HepG2 (cell line): ENCODE results near the gene TNP2. TPM values are rescaled to one million over a fixed set of nuclear protein-coding genes. Genes with fewer than 3 reads are reported as not detected.

Experiments
- FOXK2 ChIP-seq: fragments of 450-650 bp; IDR thresholded peaks from 2 replicates; pipeline ENCODE4 v1.6.1; 2016
- GATAD1 ChIP-seq: IDR thresholded peaks from 2 replicates; pipeline ENCODE4 v1.6.1; 2016; ENCODE audit warnings: missing genetic modification reagents, missing compliant biosample characterization
- HNRNPK ChIP-seq: fragments of 200-400 bp; formaldehyde crosslinking; IDR thresholded peaks from 2 replicates; pipeline ENCODE4 v1.6.1; 2018; ENCODE audit warnings: low read length, low read depth, moderate library complexity, mild to moderate bottlenecking; ENCODE audit not compliant: poor library complexity, severe bottlenecking
- HOXD1 ChIP-seq: sonication (generic); formaldehyde crosslinking; IDR thresholded peaks from 2 replicates; pipeline ENCODE4 v1.5.0; 2020; ENCODE audit warnings: missing genetic modification reagents
- NCOA2 ChIP-seq: sonication (generic); formaldehyde crosslinking; IDR thresholded peaks from 2 replicates; pipeline ENCODE4 v1.8.0; 2022; ENCODE audit warnings: inconsistent platforms
- PAX8 ChIP-seq: sonication (generic); formaldehyde crosslinking; IDR thresholded peaks from 2 replicates; pipeline ENCODE4 v1.8.0; 2022; ENCODE audit warnings: mild to moderate bottlenecking, missing genetic modification reagents, borderline replicate concordance
- RFXANK ChIP-seq: IDR thresholded peaks from 2 replicates; pipeline ENCODE4 v1.6.1; 2016
- SIN3B ChIP-seq: fragments of 150-350 bp; IDR thresholded peaks from 2 replicates; pipeline ENCODE4 v1.6.1; 2014; ENCODE audit warnings: low read length
- SP5 ChIP-seq: IDR thresholded peaks from 2 replicates; pipeline ENCODE4 v1.6.1; 2016; ENCODE audit warnings: low read depth, borderline replicate concordance
- TAF15 ChIP-seq: fragments of 200-400 bp; formaldehyde crosslinking; IDR thresholded peaks from one replicate; pipeline ENCODE4 v1.6.1; 2018; ENCODE audit warnings: mild to moderate bottlenecking, low read depth, low read length; ENCODE audit not compliant: poor library complexity, severe bottlenecking
- ZFP82 ChIP-seq: sonication (generic); formaldehyde crosslinking; IDR thresholded peaks from 2 replicates; pipeline ENCODE4 v1.5.1; 2020; ENCODE audit warnings: mild to moderate bottlenecking, missing genetic modification reagents, borderline replicate concordance
- ZMYM4 ChIP-seq: sonication (generic); formaldehyde crosslinking; IDR thresholded peaks from 2 replicates; pipeline ENCODE4 v1.8.1; 2023; ENCODE audit warnings: mild to moderate bottlenecking, missing genetic modification reagents
- ZNF232 ChIP-seq: sonication (generic); formaldehyde crosslinking; IDR thresholded peaks from 2 replicates; pipeline ENCODE4 v1.4.0; 2020; ENCODE audit warnings: missing genetic modification reagents, borderline replicate concordance
- ZNF333 ChIP-seq: sonication (generic); formaldehyde crosslinking; IDR thresholded peaks from 2 replicates; pipeline ENCODE4 v1.4.0; 2020; ENCODE audit warnings: mild to moderate bottlenecking, missing genetic modification reagents, borderline replicate concordance
- ZNF34 ChIP-seq: sonication (generic); formaldehyde crosslinking; IDR thresholded peaks from 2 replicates; pipeline ENCODE4 v1.4.0; 2020; ENCODE audit warnings: mild to moderate bottlenecking, missing genetic modification reagents, borderline replicate concordance
- ZNF672 ChIP-seq: sonication (generic); formaldehyde crosslinking; IDR thresholded peaks from 2 replicates; pipeline ENCODE4 v1.8.1; 2022; ENCODE audit warnings: missing genetic modification reagents
- ZNF766 ChIP-seq: sonication (generic); formaldehyde crosslinking; IDR thresholded peaks from 2 replicates; pipeline ENCODE4 v1.5.0; 2020; ENCODE audit warnings: missing genetic modification reagents, borderline replicate concordance
- ZNF816 ChIP-seq: sonication (generic); formaldehyde crosslinking; IDR thresholded peaks from 2 replicates; pipeline ENCODE4 v1.8.0; 2022; ENCODE audit warnings: missing genetic modification reagents, mild to moderate bottlenecking, borderline replicate concordance
- polyA plus RNA-seq, 8 experiments: library from polyadenylated mRNA; depleted of rRNA in 3 of 8; stranded (reverse) in 7 of 8; unstranded in 1 of 8; fragments of >200 nt; fragmentation: Illumina TruSeq in 4 of 8; extraction: Trizol in 4 of 8; gene quantifications; 2 replicates each; pipeline versions ENCODE4 v1.2.1 to v1.2.3, GENCODE V29; 2011 to 2016; ENCODE audit warnings: low read depth in 4 of 8, missing spikeins in 1 of 8, mixed read lengths in 1 of 8; ENCODE audit not compliant: insufficient read depth in 1 of 8
- total RNA-seq, 5 experiments: library from RNA; depleted of rRNA; stranded (reverse); fragments of >200 nt; fragmentation: Illumina TruSeq; extraction: Trizol; gene quantifications; 2 replicates each; pipeline ENCODE4 v1.2.3, GENCODE V29; 2016; ENCODE audit warnings: low read depth in 1 of 5
- TF ChIP-seq, protein P1 (sequence below): sonication (generic); formaldehyde crosslinking; conservative IDR thresholded peaks from 2 replicates; pipeline ENCODE4 v1.8.0; 2022; ENCODE audit warnings: missing genetic modification reagents
- TF ChIP-seq, protein P2 (sequence below): sonication (generic); formaldehyde crosslinking; conservative IDR thresholded peaks from 2 replicates; pipeline ENCODE4 v1.4.0; 2020; ENCODE audit warnings: missing genetic modification reagents
- TF ChIP-seq, protein P3 (sequence below): sonication (generic); formaldehyde crosslinking; IDR thresholded peaks from 2 replicates; pipeline ENCODE4 v1.8.0; 2022; ENCODE audit warnings: mild to moderate bottlenecking, missing genetic modification reagents, borderline replicate concordance
- TF ChIP-seq, protein P4 (sequence below): sonication (generic); formaldehyde crosslinking; IDR thresholded peaks from 2 replicates; pipeline ENCODE4 v1.9.0; 2022; ENCODE audit warnings: missing genetic modification reagents, mild to moderate bottlenecking, borderline replicate concordance

Gene TNP2
- total and polyA plus RNA-seq, 2 of the 13 experiments (the other 11 are each of a cell fraction or from before 2014, with no cell fraction given), result not detected

- TF ChIP-seq, protein P1, sequence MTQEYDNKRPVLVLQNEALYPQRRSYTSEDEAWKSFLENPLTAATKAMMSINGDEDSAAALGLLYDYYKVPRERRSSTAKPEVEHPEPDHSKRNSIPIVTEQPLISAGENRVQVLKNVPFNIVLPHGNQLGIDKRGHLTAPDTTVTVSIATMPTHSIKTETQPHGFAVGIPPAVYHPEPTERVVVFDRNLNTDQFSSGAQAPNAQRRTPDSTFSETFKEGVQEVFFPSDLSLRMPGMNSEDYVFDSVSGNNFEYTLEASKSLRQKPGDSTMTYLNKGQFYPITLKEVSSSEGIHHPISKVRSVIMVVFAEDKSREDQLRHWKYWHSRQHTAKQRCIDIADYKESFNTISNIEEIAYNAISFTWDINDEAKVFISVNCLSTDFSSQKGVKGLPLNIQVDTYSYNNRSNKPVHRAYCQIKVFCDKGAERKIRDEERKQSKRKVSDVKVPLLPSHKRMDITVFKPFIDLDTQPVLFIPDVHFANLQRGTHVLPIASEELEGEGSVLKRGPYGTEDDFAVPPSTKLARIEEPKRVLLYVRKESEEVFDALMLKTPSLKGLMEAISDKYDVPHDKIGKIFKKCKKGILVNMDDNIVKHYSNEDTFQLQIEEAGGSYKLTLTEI, result no peak
- no peak for TF ChIP-seq SP5 (CRISPR knock-in tag)
- TF ChIP-seq ZNF232 (CRISPR knock-in tag), result peak; percentile 94
- TF ChIP-seq HNRNPK, result no peak
- TF ChIP-seq FOXK2, result no peak
- TF ChIP-seq ZFP82 (CRISPR knock-in tag), result no peak; the same call in none of the 2 replicates
- TF ChIP-seq, protein P2, sequence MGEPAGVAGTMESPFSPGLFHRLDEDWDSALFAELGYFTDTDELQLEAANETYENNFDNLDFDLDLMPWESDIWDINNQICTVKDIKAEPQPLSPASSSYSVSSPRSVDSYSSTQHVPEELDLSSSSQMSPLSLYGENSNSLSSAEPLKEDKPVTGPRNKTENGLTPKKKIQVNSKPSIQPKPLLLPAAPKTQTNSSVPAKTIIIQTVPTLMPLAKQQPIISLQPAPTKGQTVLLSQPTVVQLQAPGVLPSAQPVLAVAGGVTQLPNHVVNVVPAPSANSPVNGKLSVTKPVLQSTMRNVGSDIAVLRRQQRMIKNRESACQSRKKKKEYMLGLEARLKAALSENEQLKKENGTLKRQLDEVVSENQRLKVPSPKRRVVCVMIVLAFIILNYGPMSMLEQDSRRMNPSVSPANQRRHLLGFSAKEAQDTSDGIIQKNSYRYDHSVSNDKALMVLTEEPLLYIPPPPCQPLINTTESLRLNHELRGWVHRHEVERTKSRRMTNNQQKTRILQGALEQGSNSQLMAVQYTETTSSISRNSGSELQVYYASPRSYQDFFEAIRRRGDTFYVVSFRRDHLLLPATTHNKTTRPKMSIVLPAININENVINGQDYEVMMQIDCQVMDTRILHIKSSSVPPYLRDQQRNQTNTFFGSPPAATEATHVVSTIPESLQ, result no peak
- TF ChIP-seq NCOA2, result no peak
- TF ChIP-seq, protein P3, sequence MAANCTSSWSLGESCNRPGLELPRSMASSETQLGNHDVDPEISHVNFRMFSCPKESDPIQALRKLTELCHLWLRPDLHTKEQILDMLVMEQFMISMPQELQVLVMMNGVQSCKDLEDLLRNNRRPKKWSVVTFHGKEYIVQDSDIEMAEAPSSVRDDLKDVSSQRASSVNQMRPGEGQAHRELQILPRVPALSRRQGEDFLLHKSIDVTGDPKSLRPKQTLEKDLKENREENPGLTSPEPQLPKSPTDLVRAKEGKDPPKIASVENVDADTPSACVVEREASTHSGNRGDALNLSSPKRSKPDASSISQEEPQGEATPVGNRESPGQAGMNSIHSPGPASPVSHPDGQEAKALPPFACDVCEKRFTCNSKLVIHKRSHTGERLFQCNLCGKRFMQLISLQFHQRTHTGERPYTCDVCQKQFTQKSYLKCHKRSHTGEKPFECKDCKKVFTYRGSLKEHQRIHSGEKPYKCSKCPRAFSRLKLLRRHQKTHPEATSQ, result peak; percentile 80; the same call in 1 of the 2 replicates
- TF ChIP-seq GATAD1 (CRISPR knock-in tag), result no peak; the same call in 1 of the 2 replicates
- TF ChIP-seq ZMYM4 (CRISPR knock-in tag), result peak; percentile 73
- TF ChIP-seq ZNF333 (CRISPR knock-in tag), result 0 out of 2 replicates have a peak, but pooled peaks have one; percentile 72
- peak; percentile 85; the same call in 1 of the 2 replicates for TF ChIP-seq HOXD1
- TF ChIP-seq RFXANK (CRISPR knock-in tag), result no peak
- 0 out of 2 replicates have a peak, but pooled peaks have one; percentile 50 for TF ChIP-seq ZNF672 (CRISPR knock-in tag)
- no peak for TF ChIP-seq ZNF34 (CRISPR knock-in tag)
- no peak; the same call in none of the 2 replicates for TF ChIP-seq ZNF766
- no peak; the same call in 1 of the 2 replicates for TF ChIP-seq ZNF816 (CRISPR knock-in tag)
- TF ChIP-seq PAX8 (CRISPR knock-in tag), result peak; percentile 86; the same call in 1 of the 2 replicates
- TF ChIP-seq SIN3B, result peak; percentile 48; the same call in 1 of the 2 replicates
- no peak for TF ChIP-seq TAF15
- TF ChIP-seq, protein P4, sequence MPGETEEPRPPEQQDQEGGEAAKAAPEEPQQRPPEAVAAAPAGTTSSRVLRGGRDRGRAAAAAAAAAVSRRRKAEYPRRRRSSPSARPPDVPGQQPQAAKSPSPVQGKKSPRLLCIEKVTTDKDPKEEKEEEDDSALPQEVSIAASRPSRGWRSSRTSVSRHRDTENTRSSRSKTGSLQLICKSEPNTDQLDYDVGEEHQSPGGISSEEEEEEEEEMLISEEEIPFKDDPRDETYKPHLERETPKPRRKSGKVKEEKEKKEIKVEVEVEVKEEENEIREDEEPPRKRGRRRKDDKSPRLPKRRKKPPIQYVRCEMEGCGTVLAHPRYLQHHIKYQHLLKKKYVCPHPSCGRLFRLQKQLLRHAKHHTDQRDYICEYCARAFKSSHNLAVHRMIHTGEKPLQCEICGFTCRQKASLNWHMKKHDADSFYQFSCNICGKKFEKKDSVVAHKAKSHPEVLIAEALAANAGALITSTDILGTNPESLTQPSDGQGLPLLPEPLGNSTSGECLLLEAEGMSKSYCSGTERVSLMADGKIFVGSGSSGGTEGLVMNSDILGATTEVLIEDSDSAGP (CRISPR knock-in tag), result peak; percentile 89
Observed at GRCh38 chr16:11257131-11257938, 11.8 kb downstream of the TNP2 start (continued).
